Keratinocyte (primary cell): Measurements from ENCODE around the gene ETHE1. TPM values are rescaled to one million over a fixed set of nuclear protein-coding genes. Genes with fewer than 3 reads are reported as not detected.
A peak's percentile ranks its signal among the peaks of the same experiment; 100 is the strongest.

Experiments used
- DNase-seq: peaks from one replicate; pipeline ENCODE4 v3.0.0-alpha.2; 2011; ENCODE audit warnings: low read depth, missing footprints, low spot score
- FAIRE-seq: peaks from 2 replicates; lab custom pipeline; 2011; peaks lifted over from hg19 to GRCh38; lab: Jason Lieb, UNC
- H2AFZ ChIP-seq: 2 replicates; pipeline ENCODE4 v1.6.0; 2012; ENCODE audit warnings: low read length, control low read depth, inconsistent platforms; ENCODE audit not compliant: control insufficient read depth
- H3K27ac ChIP-seq: 2 replicates; pipeline ENCODE4 v1.5.1; 2011; ENCODE audit warnings: low read length; ENCODE audit not compliant: control insufficient read depth, insufficient read depth
- H3K27me3 ChIP-seq: 3 replicates; pipeline ENCODE4 v1.6.0; 2011; ENCODE audit warnings: low read length; ENCODE audit not compliant: control insufficient read depth, insufficient read depth; ENCODE audit errors: extremely low read depth
- H3K36me3 ChIP-seq, 2 experiments: 2 replicates in 1 of 2; 3 replicates in 1 of 2; pipeline ENCODE4 v1.5.1; 2011; ENCODE audit warnings: low read length in 2 of 2, mild to moderate bottlenecking in 1 of 2; ENCODE audit not compliant: control insufficient read depth in 2 of 2, insufficient read depth in 2 of 2; ENCODE audit errors: extremely low read depth in 1 of 2
- H3K4me1 ChIP-seq: 3 replicates; pipeline ENCODE4 v1.5.1; 2011; ENCODE audit warnings: low read length; ENCODE audit not compliant: control insufficient read depth, insufficient read depth; ENCODE audit errors: extremely low read depth
- H3K4me2 ChIP-seq: 3 replicates; pipeline ENCODE4 v1.6.0; 2011; ENCODE audit warnings: low read depth, low read length; ENCODE audit not compliant: control insufficient read depth, insufficient read depth; ENCODE audit errors: extremely low read depth
- H3K4me3 ChIP-seq, 3 experiments: fragments of 200-600 bp in 1 of 3; sonication (generic) in 1 of 3; 2 replicates in 2 of 3; 3 replicates in 1 of 3; pipeline ENCODE4 v1.5.1; 2011 to 2016; ENCODE audit warnings: low read length in 3 of 3, mild to moderate bottlenecking in 3 of 3, control low read depth in 2 of 3, inconsistent platforms in 1 of 3, low read depth in 1 of 3, mixed read lengths in 1 of 3, mixed run types in 1 of 3, moderate library complexity in 1 of 3; ENCODE audit not compliant: control insufficient read depth in 2 of 3, insufficient read depth in 2 of 3; ENCODE audit errors: extremely low read depth in 1 of 3
- H3K79me2 ChIP-seq: 2 replicates; pipeline ENCODE4 v1.6.0; 2012; ENCODE audit warnings: low read length; ENCODE audit not compliant: control insufficient read depth, insufficient read depth
- H3K9ac ChIP-seq: 3 replicates; pipeline ENCODE4 v1.6.0; 2011; ENCODE audit warnings: low read length; ENCODE audit not compliant: control insufficient read depth, insufficient read depth; ENCODE audit errors: extremely low read depth
- H3K9me1 ChIP-seq: 3 replicates; pipeline ENCODE4 v1.6.0; 2011; ENCODE audit warnings: low read length; ENCODE audit not compliant: control insufficient read depth, insufficient read depth; ENCODE audit errors: extremely low read depth
- H3K9me3 ChIP-seq: 2 replicates; pipeline ENCODE4 v1.5.1; 2012; ENCODE audit warnings: low read depth, low read length; ENCODE audit not compliant: control insufficient read depth
- H4K20me1 ChIP-seq: 3 replicates; pipeline ENCODE4 v1.6.0; 2011; ENCODE audit warnings: low read length; ENCODE audit not compliant: control insufficient read depth, insufficient read depth; ENCODE audit errors: extremely low read depth
- CTCF ChIP-seq, 3 experiments: IDR thresholded peaks in 1 of 3; conservative IDR thresholded peaks in 1 of 3; optimal IDR thresholded peaks in 1 of 3; 2 replicates in 2 of 3; 3 replicates in 1 of 3; pipeline versions ENCODE3 to v1.5.1; 2011; ENCODE audit warnings: low read length in 3 of 3, mild to moderate bottlenecking in 3 of 3, moderate library complexity in 2 of 3, control low read depth in 1 of 3, inconsistent platforms in 1 of 3; ENCODE audit not compliant: insufficient read depth in 2 of 3; ENCODE audit errors: extremely low read depth in 1 of 3
- EZH2 ChIP-seq: IDR thresholded peaks from one replicate; pipeline ENCODE4 v1.6.1; 2012; ENCODE audit warnings: inconsistent platforms, mild to moderate bottlenecking, low read length, moderate library complexity
- dilution Hi-C: fragments of 300-500 bp; cut with MboI; formaldehyde crosslinking; loops from one replicate; pipeline ENCODE4 v1.7.0; 2020; ENCODE audit warnings: low sequenced_read_pairs; ENCODE audit not compliant: extremely low pct_ligation_motif_present
- polyA plus RNA-seq, 5 experiments: library from polyadenylated mRNA; depleted of rRNA in 3 of 5; stranded (reverse) in 3 of 5; stranded (forward) in 1 of 5; unstranded in 1 of 5; fragments of >200 nt; gene quantifications; 1 replicate in 1 of 5; 2 replicates in 3 of 5; 3 replicates in 1 of 5; pipeline versions ENCODE4 v1.2.1 to v1.2.3, GENCODE V29; 2011 to 2012; ENCODE audit warnings: missing spikeins in 2 of 5, low read depth in 1 of 5, low replicate concordance in 1 of 5

ETHE1 gene
- polyA plus RNA-seq, 1 donor (not counting 4 experiments of a cell fraction or from before 2014, with no cell fraction given): 234 TPM

GRCh38 chr19:43522929-43523328 lies 4.1 kb downstream of the ETHE1 start:
- H3K4me3 ChIP-seq: no peak overlapping the region
- peak overlapping the region; percentile 31 for H3K27ac ChIP-seq
- no peaks in the 10 kb centered on the region for H3K27me3 ChIP-seq
- H3K36me3 ChIP-seq: peaks cover 8 to 9% of the 10 kb centered on the region in 2 experiments
- no peak overlapping the region for H2AFZ ChIP-seq
- peaks cover 40% of the 10 kb centered on the region for H3K4me1 ChIP-seq
- H3K4me2 ChIP-seq: no peak overlapping the region
- H3K79me2 ChIP-seq: peaks cover 61% of the 10 kb centered on the region
- DNase-seq: no peak
- H3K9me1 ChIP-seq: no peaks in the 10 kb centered on the region
- no peak for TF ChIP-seq EZH2
- TF ChIP-seq CTCF (optimal IDR thresholded peaks at IDR 0.05 in 1 of 3, IDR thresholded peaks at IDR 0.05 in 1 of 3, conservative IDR thresholded peaks at IDR 0.05 in 1 of 3; ENCODE audit: extremely low read depth in 1 of 3, insufficient read depth in 2 of 3, low read length in 3 of 3): no peak
- H4K20me1 ChIP-seq: peaks cover 6% of the 10 kb centered on the region
- no peak overlapping the region for H3K9ac ChIP-seq
- no peak for FAIRE-seq
- H3K9me3 ChIP-seq: no peaks in the 10 kb centered on the region
- dilution Hi-C loops: no loop called here

GRCh38 chr19:43519436-43520088 lies 7.4 kb downstream of the ETHE1 start:
- dilution Hi-C loops: no loop called here
- H3K4me1 ChIP-seq: peaks cover 29% of the 10 kb centered on the region
- H3K4me2 ChIP-seq: no peak overlapping the region
- no peaks in the 10 kb centered on the region for H3K9me1 ChIP-seq
- H4K20me1 ChIP-seq: peaks cover 3% of the 10 kb centered on the region
- peaks cover 51% of the 10 kb centered on the region for H3K79me2 ChIP-seq
- TF ChIP-seq EZH2: no peak
- peak; percentile 80 to 89 (median 85) for TF ChIP-seq CTCF (optimal IDR thresholded peaks at IDR 0.05 in 1 of 3, IDR thresholded peaks at IDR 0.05 in 1 of 3, conservative IDR thresholded peaks at IDR 0.05 in 1 of 3; ENCODE audit: extremely low read depth in 1 of 3, insufficient read depth in 2 of 3, low read length in 3 of 3)
- H2AFZ ChIP-seq: no peak overlapping the region
- H3K9ac ChIP-seq: peak overlapping the region; percentile 58
- H3K4me3 ChIP-seq: no peak overlapping the region
- H3K27me3 ChIP-seq: no peaks in the 10 kb centered on the region
- H3K36me3 ChIP-seq: peaks cover 8 to 15% of the 10 kb centered on the region in 2 experiments
- peak overlapping the region; percentile 85 for H3K27ac ChIP-seq
- DNase-seq: peak; percentile 98
- H3K9me3 ChIP-seq: no peaks in the 10 kb centered on the region
- peak; percentile 91 for FAIRE-seq
